ENCODE results near the gene TROAP.

TROAP gene

DNA sequence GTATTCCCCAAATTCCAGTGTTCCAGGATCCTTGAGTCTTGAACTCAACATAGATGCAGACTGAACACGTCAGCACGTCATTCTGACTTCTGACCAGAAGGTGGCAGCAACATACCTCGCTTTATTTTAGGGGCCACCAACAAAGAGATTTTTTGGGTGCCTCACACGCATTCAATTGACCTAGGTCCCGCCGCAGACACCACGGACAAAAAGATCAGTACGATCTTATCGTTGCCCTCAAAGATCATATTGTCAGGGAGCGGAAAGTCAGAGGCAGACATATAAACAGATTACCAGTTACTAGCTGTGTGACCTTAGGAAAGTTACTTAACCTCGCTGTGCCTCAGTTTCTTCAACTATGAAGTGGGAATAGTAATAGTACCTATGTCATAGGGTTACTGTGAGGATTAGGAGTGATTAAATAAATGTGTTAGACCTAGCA is 34.6 kb upstream of the TROAP start:
- TF ChIP-seq, protein P1, sequence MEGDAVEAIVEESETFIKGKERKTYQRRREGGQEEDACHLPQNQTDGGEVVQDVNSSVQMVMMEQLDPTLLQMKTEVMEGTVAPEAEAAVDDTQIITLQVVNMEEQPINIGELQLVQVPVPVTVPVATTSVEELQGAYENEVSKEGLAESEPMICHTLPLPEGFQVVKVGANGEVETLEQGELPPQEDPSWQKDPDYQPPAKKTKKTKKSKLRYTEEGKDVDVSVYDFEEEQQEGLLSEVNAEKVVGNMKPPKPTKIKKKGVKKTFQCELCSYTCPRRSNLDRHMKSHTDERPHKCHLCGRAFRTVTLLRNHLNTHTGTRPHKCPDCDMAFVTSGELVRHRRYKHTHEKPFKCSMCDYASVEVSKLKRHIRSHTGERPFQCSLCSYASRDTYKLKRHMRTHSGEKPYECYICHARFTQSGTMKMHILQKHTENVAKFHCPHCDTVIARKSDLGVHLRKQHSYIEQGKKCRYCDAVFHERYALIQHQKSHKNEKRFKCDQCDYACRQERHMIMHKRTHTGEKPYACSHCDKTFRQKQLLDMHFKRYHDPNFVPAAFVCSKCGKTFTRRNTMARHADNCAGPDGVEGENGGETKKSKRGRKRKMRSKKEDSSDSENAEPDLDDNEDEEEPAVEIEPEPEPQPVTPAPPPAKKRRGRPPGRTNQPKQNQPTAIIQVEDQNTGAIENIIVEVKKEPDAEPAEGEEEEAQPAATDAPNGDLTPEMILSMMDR (IDR thresholded peaks at IDR 0.05; ENCODE audit: low read depth, low read length): peak; percentile 89
- no peak for TF ChIP-seq MYC (IDR thresholded peaks at IDR 0.05; ENCODE audit: low read depth, low read length)
- TF ChIP-seq MAX (IDR thresholded peaks at IDR 0.05; ENCODE audit: low read depth, low read length): no peak
- TF ChIP-seq POLR2A (IDR thresholded peaks at IDR 0.05; ENCODE audit: extremely low read depth, insufficient read length): no peak
- DNase-seq (ENCODE audit: low read depth): peak; percentile 73
- H3K4me3 ChIP-seq (ENCODE audit: low read depth, low read length): no peak overlapping the region

GRCh38 chr12:49288922-49289555 is 34.0 kb upstream of the TROAP start:
- H3K4me3 ChIP-seq (ENCODE audit: low read depth, low read length): no peak overlapping the region
- DNase-seq (ENCODE audit: low read depth): no peak
- TF ChIP-seq MYC (IDR thresholded peaks at IDR 0.05; ENCODE audit: low read depth, low read length): no peak
- TF ChIP-seq, protein P1 (IDR thresholded peaks at IDR 0.05; ENCODE audit: low read depth, low read length): no peak
- no peak for TF ChIP-seq MAX (IDR thresholded peaks at IDR 0.05; ENCODE audit: low read depth, low read length)
- TF ChIP-seq POLR2A (IDR thresholded peaks at IDR 0.05; ENCODE audit: extremely low read depth, insufficient read length): no peak

DNA sequence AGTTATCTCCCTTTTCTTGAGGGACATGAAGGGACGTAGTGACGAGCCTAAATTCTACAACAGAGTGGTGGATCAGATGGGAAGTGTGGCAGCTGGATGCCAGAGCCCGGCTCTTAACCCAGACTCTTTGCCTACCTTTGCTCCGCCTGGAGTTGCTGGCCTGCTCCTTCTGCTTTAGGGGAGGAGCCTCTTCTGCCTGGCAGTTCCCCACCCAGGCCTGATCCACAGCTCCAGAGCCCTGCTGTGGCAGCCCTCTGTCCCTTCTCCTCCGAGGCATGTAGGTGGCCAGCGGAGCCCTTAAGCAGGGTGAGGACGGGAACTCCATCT is 30.4 kb upstream of the TROAP start:
- DNase-seq (ENCODE audit: low read depth): no peak
- TF ChIP-seq MAX (IDR thresholded peaks at IDR 0.05; ENCODE audit: low read depth, low read length): no peak
- H3K4me3 ChIP-seq (ENCODE audit: low read depth, low read length): no peak overlapping the region

DNA sequence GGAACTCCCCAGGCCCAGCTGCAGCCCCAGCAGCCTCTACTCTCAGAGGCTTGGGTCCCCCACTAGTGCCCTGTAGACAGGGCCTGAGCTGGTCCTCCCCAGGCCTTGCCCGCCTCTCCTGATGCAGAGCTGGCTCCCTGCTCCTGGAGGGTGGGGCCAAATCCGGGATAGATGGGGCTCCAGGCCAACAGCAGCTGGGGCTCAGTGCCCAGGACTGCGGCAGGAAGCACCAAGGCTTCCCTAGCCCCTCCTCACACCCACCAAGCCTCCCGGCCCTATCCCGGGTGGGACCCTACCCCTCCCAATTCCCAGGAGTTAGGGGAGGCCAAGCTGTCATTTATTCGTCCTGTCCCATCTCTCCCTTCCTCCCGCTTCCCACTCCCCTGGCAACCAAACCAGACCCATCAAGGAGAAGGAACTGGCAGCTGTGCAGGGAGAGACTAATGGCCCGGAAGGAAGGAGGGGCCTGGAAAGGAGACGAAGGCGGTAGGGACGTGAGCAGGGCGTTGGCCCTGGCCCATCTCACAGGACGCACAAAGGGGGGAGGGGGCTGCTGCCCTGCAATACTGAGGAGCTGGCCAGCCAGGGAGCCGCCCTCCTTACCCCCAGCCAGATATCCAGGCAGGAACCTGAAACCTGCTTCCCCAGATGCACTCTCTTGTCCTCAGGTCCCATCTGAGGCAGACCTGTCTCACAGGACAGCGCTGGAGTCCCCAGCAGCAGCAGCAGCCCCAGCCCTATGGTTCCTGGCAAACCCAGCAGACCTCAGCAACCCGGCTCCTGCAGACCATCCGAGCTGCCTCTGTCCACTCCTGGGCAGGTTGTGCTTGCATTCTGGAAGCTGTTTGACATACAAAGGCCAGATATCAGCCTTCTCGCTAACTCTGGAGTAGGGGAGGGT is 29.7 kb upstream of the TROAP start:
- no peak for DNase-seq (ENCODE audit: low read depth)
- TF ChIP-seq, protein P1 (IDR thresholded peaks at IDR 0.05; ENCODE audit: low read depth, low read length): no peak
- TF ChIP-seq POLR2A (IDR thresholded peaks at IDR 0.05; ENCODE audit: extremely low read depth, insufficient read length) (no peak), MAX (IDR thresholded peaks at IDR 0.05; ENCODE audit: low read depth, low read length) (no peak), MYC (IDR thresholded peaks at IDR 0.05; ENCODE audit: low read depth, low read length) (no peak)
- no peak overlapping the region for H3K4me3 ChIP-seq (ENCODE audit: low read depth, low read length)

GRCh38 chr12:49294086-49294803 is 28.8 kb upstream of the TROAP start:
- no peak overlapping the region for H3K4me3 ChIP-seq (ENCODE audit: low read depth, low read length)
- peak; percentile 69 for DNase-seq (ENCODE audit: low read depth)
- TF ChIP-seq, protein P1 (IDR thresholded peaks at IDR 0.05; ENCODE audit: low read depth, low read length): no peak
- TF ChIP-seq POLR2A (IDR thresholded peaks at IDR 0.05; ENCODE audit: extremely low read depth, insufficient read length): no peak
- TF ChIP-seq MYC (IDR thresholded peaks at IDR 0.05; ENCODE audit: low read depth, low read length): no peak
- TF ChIP-seq MAX (IDR thresholded peaks at IDR 0.05; ENCODE audit: low read depth, low read length): no peak

GRCh38 chr12:49294804-49295081 is 28.3 kb upstream of the TROAP start:
- no peak for DNase-seq (ENCODE audit: low read depth)
- no peak for TF ChIP-seq MAX (IDR thresholded peaks at IDR 0.05; ENCODE audit: low read depth, low read length)
- TF ChIP-seq, protein P1 (IDR thresholded peaks at IDR 0.05; ENCODE audit: low read depth, low read length): no peak
- TF ChIP-seq POLR2A (IDR thresholded peaks at IDR 0.05; ENCODE audit: extremely low read depth, insufficient read length): no peak
- no peak for TF ChIP-seq MYC (IDR thresholded peaks at IDR 0.05; ENCODE audit: low read depth, low read length)
- H3K4me3 ChIP-seq (ENCODE audit: low read depth, low read length): no peak overlapping the region

Measured in NB4 (cell line).